ENCODE data around the gene NGF. TPM values are rescaled to one million over a fixed set of nuclear protein-coding genes. Genes with fewer than 3 reads are reported as not detected.

Gene NGF
- polyA plus RNA-seq, 3 donors, result not detected

GRCh38 chr1:115262886-115263285 is 75.2 kb downstream of the NGF start:
- Mint-ChIP-seq H3K27ac (no peak overlapping the region), H3K4me3 (no peak overlapping the region), H3K4me1 (no peaks in the 10 kb centered on the region), H3K36me3 (no peaks in the 10 kb centered on the region), H3K27me3 (ENCODE audit: low read depth in 3 of 3) (peaks cover 2 to 7% (median 4%) of the 10 kb centered on the region in 3 donors), H3K9me3 (peaks cover 7 to 13% (median 8%) of the 10 kb centered on the region in 7 donors)
- intact Hi-C loops (cut with micrococcal nuclease), result no loop called here
- H3K4me1 ChIP-seq (ENCODE audit: control insufficient read depth in 1 of 2, insufficient read depth in 2 of 2, low read length in 2 of 2), result no peaks in the 10 kb centered on the region
- H3K9ac ChIP-seq (ENCODE audit: insufficient read depth, low read length, poor library complexity, severe bottlenecking), result no peak overlapping the region
- no peak overlapping the region for H2AFZ ChIP-seq (ENCODE audit: insufficient read depth, low read depth, low read length, poor library complexity, severe bottlenecking)
- H3K36me3 ChIP-seq (replicated peaks in 1 of 2; ENCODE audit: control insufficient read depth in 1 of 2, insufficient read depth in 2 of 2, low read length in 2 of 2), result no peaks in the 10 kb centered on the region
- TF ChIP-seq, protein P1, sequence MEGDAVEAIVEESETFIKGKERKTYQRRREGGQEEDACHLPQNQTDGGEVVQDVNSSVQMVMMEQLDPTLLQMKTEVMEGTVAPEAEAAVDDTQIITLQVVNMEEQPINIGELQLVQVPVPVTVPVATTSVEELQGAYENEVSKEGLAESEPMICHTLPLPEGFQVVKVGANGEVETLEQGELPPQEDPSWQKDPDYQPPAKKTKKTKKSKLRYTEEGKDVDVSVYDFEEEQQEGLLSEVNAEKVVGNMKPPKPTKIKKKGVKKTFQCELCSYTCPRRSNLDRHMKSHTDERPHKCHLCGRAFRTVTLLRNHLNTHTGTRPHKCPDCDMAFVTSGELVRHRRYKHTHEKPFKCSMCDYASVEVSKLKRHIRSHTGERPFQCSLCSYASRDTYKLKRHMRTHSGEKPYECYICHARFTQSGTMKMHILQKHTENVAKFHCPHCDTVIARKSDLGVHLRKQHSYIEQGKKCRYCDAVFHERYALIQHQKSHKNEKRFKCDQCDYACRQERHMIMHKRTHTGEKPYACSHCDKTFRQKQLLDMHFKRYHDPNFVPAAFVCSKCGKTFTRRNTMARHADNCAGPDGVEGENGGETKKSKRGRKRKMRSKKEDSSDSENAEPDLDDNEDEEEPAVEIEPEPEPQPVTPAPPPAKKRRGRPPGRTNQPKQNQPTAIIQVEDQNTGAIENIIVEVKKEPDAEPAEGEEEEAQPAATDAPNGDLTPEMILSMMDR (IDR thresholded peaks at IDR 0.05), result no peak
- no peak overlapping the region for H3K4me2 ChIP-seq (replicated peaks; ENCODE audit: extremely low read depth, low read length, poor library complexity, severe bottlenecking)
- 40% methylated on average over 2 of the region's 4 CpGs for WGBS (ENCODE audit: insufficient coverage)
- H3K9me3 ChIP-seq (replicated peaks in 1 of 2; ENCODE audit: control insufficient read depth in 1 of 2, insufficient read depth in 1 of 2, low read length in 2 of 2), result peaks cover 4 to 10% of the 10 kb centered on the region in 2 donors
- H4K20me1 ChIP-seq (ENCODE audit: insufficient read depth, low read length), result no peaks in the 10 kb centered on the region
- DNase-seq, result no peak
- H3K4me3 ChIP-seq (replicated peaks in 1 of 3; ENCODE audit: low read depth in 2 of 3, low read length in 3 of 3), result no peak overlapping the region
- no peaks in the 10 kb centered on the region for H3K27me3 ChIP-seq (ENCODE audit: control insufficient read depth in 2 of 2, insufficient read depth in 2 of 2, low read length in 2 of 2)
- H3K27ac ChIP-seq (ENCODE audit: low read depth in 1 of 2, low read length in 2 of 2), result no peak overlapping the region
- H3K79me2 ChIP-seq (ENCODE audit: insufficient read depth, low read length), result no peaks in the 10 kb centered on the region

GRCh38 chr1:115261496-115261895 is 76.6 kb downstream of the NGF start:
- Histone ChIP-seq H3K9ac (ENCODE audit: insufficient read depth, low read length, poor library complexity, severe bottlenecking) (no peak overlapping the region), H2AFZ (ENCODE audit: insufficient read depth, low read depth, low read length, poor library complexity, severe bottlenecking) (no peak overlapping the region), H3K27me3 (ENCODE audit: control insufficient read depth in 2 of 2, insufficient read depth in 2 of 2, low read length in 2 of 2) (no peaks in the 10 kb centered on the region), H3K4me3 (replicated peaks in 1 of 3; ENCODE audit: low read depth in 2 of 3, low read length in 3 of 3) (no peak overlapping the region), H3K27ac (ENCODE audit: low read depth in 1 of 2, low read length in 2 of 2) (no peak overlapping the region), H3K36me3 (replicated peaks in 1 of 2; ENCODE audit: control insufficient read depth in 1 of 2, insufficient read depth in 2 of 2, low read length in 2 of 2) (no peaks in the 10 kb centered on the region), H3K9me3 (replicated peaks in 1 of 2; ENCODE audit: control insufficient read depth in 1 of 2, insufficient read depth in 1 of 2, low read length in 2 of 2) (peaks cover 4 to 14% of the 10 kb centered on the region in 2 donors), H3K4me2 (replicated peaks; ENCODE audit: extremely low read depth, low read length, poor library complexity, severe bottlenecking) (no peak overlapping the region), H4K20me1 (ENCODE audit: insufficient read depth, low read length) (no peaks in the 10 kb centered on the region), H3K79me2 (ENCODE audit: insufficient read depth, low read length) (no peaks in the 10 kb centered on the region), H3K4me1 (ENCODE audit: control insufficient read depth in 1 of 2, insufficient read depth in 2 of 2, low read length in 2 of 2) (no peaks in the 10 kb centered on the region)
- Mint-ChIP-seq H3K27me3 (ENCODE audit: low read depth in 3 of 3) (peaks cover 2 to 7% (median 4%) of the 10 kb centered on the region in 3 donors), H3K4me1 (no peaks in the 10 kb centered on the region), H3K4me3 (no peak overlapping the region), H3K9me3 (peaks cover 6 to 18% (median 13%) of the 10 kb centered on the region in 7 donors), H3K36me3 (no peaks in the 10 kb centered on the region), H3K27ac (no peak overlapping the region)
- DNase-seq, result no peak
- intact Hi-C loops (cut with micrococcal nuclease), result no loop called here
- TF ChIP-seq, protein P1 (IDR thresholded peaks at IDR 0.05), result no peak
- WGBS (ENCODE audit: insufficient coverage), result no CpG with 5 or more reads among the region's 1 CpG

Measured in CD14-positive monocyte (primary cell).